ENCODE measurements around the gene CCDC102A. TPM values are rescaled to one million over a fixed set of nuclear protein-coding genes. Genes with fewer than 3 reads are reported as not detected.
"Not testable (repeated sequence)": the region's sequence is repeated elsewhere in the genome, so short reads cannot be mapped to it uniquely, and the experiment has no call there.

Gene CCDC102A
- total RNA-seq, 1 donor from 2014 or later, result 7.8 TPM

DNA sequence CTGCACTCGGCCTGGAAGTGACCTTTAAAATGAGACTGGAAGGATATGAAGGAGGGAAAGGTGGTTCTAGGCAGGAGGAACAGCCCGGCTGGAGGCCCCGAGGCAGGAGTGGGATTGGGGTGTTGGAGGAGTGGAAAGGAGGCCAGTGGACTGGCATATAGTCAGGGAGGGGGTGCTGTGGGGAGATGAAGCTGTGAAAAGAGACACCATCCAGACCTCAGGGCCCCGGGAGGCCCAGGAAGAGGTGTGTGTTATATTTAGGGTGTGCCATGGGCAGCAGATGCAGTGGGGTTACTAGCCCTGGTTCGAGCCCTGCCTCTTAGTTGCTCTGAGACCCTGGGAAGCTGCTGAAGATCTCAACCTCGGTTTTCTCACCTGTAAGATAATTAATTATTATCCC is 31.2 kb downstream of the CCDC102A start:
- Histone ChIP-seq H3K9ac (ENCODE audit: low read depth in 1 of 3, low read length in 3 of 3) (no peak overlapping the region), H3K27ac (ENCODE audit: low read depth, low read length) (no peak overlapping the region)

GRCh38 chr16:57504491-57504890 is 31.9 kb downstream of the CCDC102A start:
- H3K4me3 ChIP-seq (ENCODE audit: low read length in 3 of 3), result no peak overlapping the region
- no peaks in the 10 kb centered on the region for H3K9me3 ChIP-seq (ENCODE audit: control insufficient read depth in 3 of 3, low read length in 3 of 3)
- peaks cover 4 to 15% (median 5%) of the 10 kb centered on the region in 3 donors for H3K27me3 ChIP-seq (ENCODE audit: control insufficient read depth in 3 of 3, insufficient read depth in 3 of 3, low read length in 3 of 3)
- H3K9ac ChIP-seq (ENCODE audit: low read depth in 1 of 3, low read length in 3 of 3), result no peak overlapping the region
- H3K36me3 ChIP-seq (ENCODE audit: control insufficient read depth in 3 of 3, insufficient read depth in 3 of 3, low read length in 3 of 3), result no peaks in the 10 kb centered on the region
- H3K27ac ChIP-seq (ENCODE audit: low read depth, low read length), result no peak overlapping the region
- H3K4me1 ChIP-seq (ENCODE audit: control insufficient read depth in 3 of 3, insufficient read depth in 3 of 3, low read length in 3 of 3), result no peaks in the 10 kb centered on the region

More for the DNA sequence above, 31.2 kb downstream of the CCDC102A start:
- Histone ChIP-seq H3K36me3 (ENCODE audit: control insufficient read depth in 3 of 3, insufficient read depth in 3 of 3, low read length in 3 of 3) (no peaks in the 10 kb centered on the region), H3K27me3 (ENCODE audit: control insufficient read depth in 3 of 3, insufficient read depth in 3 of 3, low read length in 3 of 3) (peaks cover 4 to 15% (median 5%) of the 10 kb centered on the region in 3 donors), H3K9me3 (ENCODE audit: control insufficient read depth in 3 of 3, low read length in 3 of 3) (no peaks in the 10 kb centered on the region), H3K4me3 (ENCODE audit: low read length in 3 of 3) (no peak overlapping the region), H3K4me1 (ENCODE audit: control insufficient read depth in 3 of 3, insufficient read depth in 3 of 3, low read length in 3 of 3) (no peaks in the 10 kb centered on the region)

DNA sequence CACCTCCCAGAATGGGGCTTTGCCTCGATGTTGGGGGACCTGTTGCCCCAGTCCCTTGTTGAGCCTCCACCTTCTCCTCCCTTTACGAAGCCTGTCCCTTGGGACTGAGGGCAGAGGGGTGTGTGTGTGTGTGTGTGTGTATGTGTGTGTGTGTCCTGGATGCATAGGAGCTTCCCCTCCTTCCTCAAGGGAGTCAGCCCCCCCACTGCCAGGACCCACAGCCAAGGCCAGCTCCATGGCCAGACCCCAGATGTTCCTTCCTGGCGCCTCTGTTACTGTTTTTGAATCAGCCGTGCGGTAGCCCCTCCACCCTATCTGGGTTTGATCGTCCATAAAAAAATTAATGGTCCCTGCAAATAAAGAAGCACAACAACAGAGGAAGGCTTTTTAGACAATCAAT is 32.4 kb downstream of the CCDC102A start:
- Histone ChIP-seq H3K27me3 (ENCODE audit: control insufficient read depth in 3 of 3, insufficient read depth in 3 of 3, low read length in 3 of 3) (peaks cover 4 to 20% (median 5%) of the 10 kb centered on the region in 3 donors), H3K4me1 (ENCODE audit: control insufficient read depth in 3 of 3, insufficient read depth in 3 of 3, low read length in 3 of 3) (no peaks in the 10 kb centered on the region), H3K27ac (ENCODE audit: low read depth, low read length) (no peak overlapping the region), H3K4me3 (ENCODE audit: low read length in 3 of 3) (no peak overlapping the region), H3K9me3 (ENCODE audit: control insufficient read depth in 3 of 3, low read length in 3 of 3) (no peaks in the 10 kb centered on the region), H3K9ac (ENCODE audit: low read depth in 1 of 3, low read length in 3 of 3) (no peak overlapping the region), H3K36me3 (ENCODE audit: control insufficient read depth in 3 of 3, insufficient read depth in 3 of 3, low read length in 3 of 3) (no peaks in the 10 kb centered on the region)

- H3K27me3 ChIP-seq (ENCODE audit: control insufficient read depth in 3 of 3, insufficient read depth in 3 of 3, low read length in 3 of 3), result peaks cover 2 to 17% (median 4%) of the 10 kb centered on the region in 3 donors
- H3K36me3 ChIP-seq (ENCODE audit: control insufficient read depth in 3 of 3, insufficient read depth in 3 of 3, low read length in 3 of 3), result no peaks in the 10 kb centered on the region
- H3K9me3 ChIP-seq (ENCODE audit: control insufficient read depth in 3 of 3, low read length in 3 of 3), result no peaks in the 10 kb centered on the region
- H3K4me3 ChIP-seq (ENCODE audit: low read length in 3 of 3), result no peak overlapping the region
- no peak overlapping the region for H3K27ac ChIP-seq (ENCODE audit: low read depth, low read length)
- H3K4me1 ChIP-seq (ENCODE audit: control insufficient read depth in 3 of 3, insufficient read depth in 3 of 3, low read length in 3 of 3), result no peaks in the 10 kb centered on the region
- no peak overlapping the region for H3K9ac ChIP-seq (ENCODE audit: low read depth in 1 of 3, low read length in 3 of 3)
Measured at GRCh38 chr16:57503366-57503765, 33.0 kb downstream of the CCDC102A start.

DNA sequence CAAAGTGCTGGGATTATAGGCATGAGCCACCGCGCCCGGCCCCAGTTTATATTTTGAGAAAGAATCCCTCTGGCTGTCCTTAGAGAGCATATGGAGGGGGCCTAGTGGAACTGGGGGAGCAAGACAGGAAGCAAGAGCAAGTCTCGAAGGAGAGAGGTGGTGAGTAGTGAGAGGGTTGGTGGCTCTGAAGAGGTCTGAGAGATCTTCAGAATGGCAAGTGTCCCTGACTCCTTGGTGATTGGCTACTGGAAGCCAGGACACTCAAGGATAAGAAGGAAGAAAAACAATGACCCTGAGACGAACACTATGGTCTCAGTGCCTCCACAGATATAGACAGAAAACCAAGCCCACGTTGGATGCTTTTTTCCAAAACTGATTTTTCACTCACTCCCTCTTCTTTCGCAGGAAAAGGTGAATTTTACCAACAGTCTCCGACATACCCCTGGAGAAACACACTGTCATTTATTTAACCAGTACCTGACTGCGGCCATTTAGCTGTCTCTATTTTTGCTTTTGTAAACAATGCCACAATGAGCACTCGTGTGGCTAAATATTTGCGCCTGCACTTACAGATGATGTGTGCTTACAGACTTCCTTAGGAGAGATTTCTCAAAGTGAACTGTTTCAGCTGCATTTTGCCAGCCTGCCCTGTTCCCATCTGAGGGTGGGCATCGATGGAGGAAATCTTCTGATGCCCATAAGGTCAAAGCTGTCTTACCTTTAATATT is 34.2 kb downstream of the CCDC102A start:
- Histone ChIP-seq H3K9ac (ENCODE audit: low read depth in 1 of 3, low read length in 3 of 3) (no peak overlapping the region), H3K27ac (ENCODE audit: low read depth, low read length) (no peak overlapping the region), H3K4me3 (ENCODE audit: low read length in 3 of 3) (no peak overlapping the region)

DNA sequence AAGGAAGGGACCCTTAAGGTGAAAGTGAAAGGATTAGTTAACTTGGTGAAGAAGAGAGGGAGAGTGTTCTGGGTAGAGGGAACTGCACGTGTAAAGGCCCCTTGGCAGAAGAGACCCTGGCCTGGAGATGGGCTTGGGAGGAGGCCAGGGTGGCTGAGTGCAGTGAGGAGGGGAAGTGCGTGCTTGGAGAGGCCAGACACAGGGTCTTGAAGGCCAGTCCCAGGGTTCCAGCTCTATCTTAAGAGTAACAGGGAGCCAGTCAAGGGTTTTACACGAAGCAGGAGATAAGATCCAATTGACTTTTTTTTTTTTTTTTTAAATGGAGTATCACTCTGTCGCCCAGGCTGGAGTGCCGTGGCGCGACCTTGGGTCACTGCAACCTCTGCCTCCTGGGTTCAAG is 34.9 kb downstream of the CCDC102A start:
- Histone ChIP-seq H3K9ac (ENCODE audit: low read depth in 1 of 3, low read length in 3 of 3) (no peak overlapping the region), H3K4me1 (ENCODE audit: control insufficient read depth in 3 of 3, insufficient read depth in 3 of 3, low read length in 3 of 3) (no peaks in the 10 kb centered on the region), H3K9me3 (ENCODE audit: control insufficient read depth in 3 of 3, low read length in 3 of 3) (no peaks in the 10 kb centered on the region), H3K4me3 (ENCODE audit: low read length in 3 of 3) (no peak overlapping the region), H3K36me3 (ENCODE audit: control insufficient read depth in 3 of 3, insufficient read depth in 3 of 3, low read length in 3 of 3) (no peaks in the 10 kb centered on the region), H3K27ac (ENCODE audit: low read depth, low read length) (no peak overlapping the region), H3K27me3 (ENCODE audit: control insufficient read depth in 3 of 3, insufficient read depth in 3 of 3, low read length in 3 of 3) (peaks cover 0 to 14% (median 4%) of the 10 kb centered on the region in 3 donors)

More for the DNA sequence above, 34.2 kb downstream of the CCDC102A start:
- Histone ChIP-seq H3K36me3 (ENCODE audit: control insufficient read depth in 3 of 3, insufficient read depth in 3 of 3, low read length in 3 of 3) (no peaks in the 10 kb centered on the region), H3K9me3 (ENCODE audit: control insufficient read depth in 3 of 3, low read length in 3 of 3) (no peaks in the 10 kb centered on the region), H3K4me1 (ENCODE audit: control insufficient read depth in 3 of 3, insufficient read depth in 3 of 3, low read length in 3 of 3) (no peaks in the 10 kb centered on the region), H3K27me3 (ENCODE audit: control insufficient read depth in 3 of 3, insufficient read depth in 3 of 3, low read length in 3 of 3) (peaks cover 0 to 14% (median 4%) of the 10 kb centered on the region in 3 donors)

DNA sequence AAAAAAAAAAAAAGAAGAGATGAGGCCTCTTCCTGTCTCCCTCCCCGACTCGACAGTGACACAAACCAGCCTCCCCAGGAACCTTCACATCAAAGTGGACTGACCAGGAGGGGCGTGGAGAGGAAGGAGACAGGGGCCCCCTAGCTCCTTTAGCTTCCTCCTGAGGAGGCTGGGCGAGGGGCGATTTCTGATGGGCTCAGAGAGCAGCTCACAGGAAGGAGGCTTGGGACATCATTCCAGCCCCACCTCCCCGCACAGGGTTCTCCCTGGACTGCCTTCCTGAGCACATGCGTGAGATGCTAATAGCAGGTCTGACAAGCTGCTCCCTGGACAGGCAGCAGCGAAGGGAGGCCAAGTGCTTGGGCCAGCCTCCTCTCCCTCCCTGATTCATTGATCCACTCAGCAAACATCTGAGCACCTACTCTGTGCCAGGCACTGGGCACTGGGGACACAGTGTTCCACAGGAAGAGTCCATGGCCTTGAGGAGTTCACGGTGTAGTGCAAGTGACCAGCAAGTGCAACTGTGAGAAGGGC is 35.7 kb downstream of the CCDC102A start:
- H3K4me1 ChIP-seq (ENCODE audit: control insufficient read depth in 3 of 3, insufficient read depth in 3 of 3, low read length in 3 of 3), result no peaks in the 10 kb centered on the region
- H3K4me3 ChIP-seq (ENCODE audit: low read length in 3 of 3), result no peak overlapping the region
- H3K27me3 ChIP-seq (ENCODE audit: control insufficient read depth in 3 of 3, insufficient read depth in 3 of 3, low read length in 3 of 3), result peaks cover 0 to 14% (median 4%) of the 10 kb centered on the region in 3 donors
- H3K36me3 ChIP-seq (ENCODE audit: control insufficient read depth in 3 of 3, insufficient read depth in 3 of 3, low read length in 3 of 3), result no peaks in the 10 kb centered on the region
- H3K9ac ChIP-seq (ENCODE audit: low read depth in 1 of 3, low read length in 3 of 3), result no peak overlapping the region
- no peak overlapping the region for H3K27ac ChIP-seq (ENCODE audit: low read depth, low read length)
- no peaks in the 10 kb centered on the region for H3K9me3 ChIP-seq (ENCODE audit: control insufficient read depth in 3 of 3, low read length in 3 of 3)

- not testable (repeated sequence) for H3K36me3 ChIP-seq (ENCODE audit: control insufficient read depth in 3 of 3, insufficient read depth in 3 of 3, low read length in 3 of 3); H3K27ac ChIP-seq (ENCODE audit: low read depth, low read length); H3K9ac ChIP-seq (ENCODE audit: low read depth in 1 of 3, low read length in 3 of 3); H3K9me3 ChIP-seq (ENCODE audit: control insufficient read depth in 3 of 3, low read length in 3 of 3); H3K4me3 ChIP-seq (ENCODE audit: low read length in 3 of 3); H3K4me1 ChIP-seq (ENCODE audit: control insufficient read depth in 3 of 3, insufficient read depth in 3 of 3, low read length in 3 of 3)
- H3K27me3 ChIP-seq (ENCODE audit: control insufficient read depth in 3 of 3, insufficient read depth in 3 of 3, low read length in 3 of 3), result peaks cover 0 to 14% (median 4%) of the 10 kb centered on the region in 3 donors
Measured at GRCh38 chr16:57499941-57500340, 36.4 kb downstream of the CCDC102A start.

DNA sequence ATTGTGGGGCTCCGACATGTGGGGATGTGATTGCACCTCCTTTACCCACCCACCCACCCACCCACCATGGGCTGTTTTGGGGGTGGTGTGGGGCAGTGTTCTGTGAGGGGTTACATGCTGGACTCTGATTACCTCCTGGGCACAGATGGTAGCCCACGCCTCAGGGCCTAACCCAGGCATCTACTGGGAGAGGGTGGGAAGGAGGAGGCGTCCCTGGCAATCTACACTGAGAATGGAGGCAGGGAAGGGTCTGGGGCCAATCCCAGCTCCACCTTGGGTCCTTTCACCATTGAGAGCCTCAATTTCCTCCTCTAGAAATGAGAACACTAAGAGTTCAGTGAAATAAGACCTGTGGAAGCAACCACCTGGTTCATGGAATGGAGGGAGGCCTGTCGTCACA is 38.3 kb downstream of the CCDC102A start:
- Histone ChIP-seq H3K9me3 (ENCODE audit: control insufficient read depth in 3 of 3, low read length in 3 of 3) (no peaks in the 10 kb centered on the region), H3K9ac (ENCODE audit: low read depth in 1 of 3, low read length in 3 of 3) (no peak overlapping the region), H3K27ac (ENCODE audit: low read depth, low read length) (no peak overlapping the region), H3K36me3 (ENCODE audit: control insufficient read depth in 3 of 3, insufficient read depth in 3 of 3, low read length in 3 of 3) (no peaks in the 10 kb centered on the region), H3K27me3 (ENCODE audit: control insufficient read depth in 3 of 3, insufficient read depth in 3 of 3, low read length in 3 of 3) (peaks cover 0 to 8% (median 0%) of the 10 kb centered on the region in 3 donors), H3K4me3 (ENCODE audit: low read length in 3 of 3) (no peak overlapping the region), H3K4me1 (ENCODE audit: control insufficient read depth in 3 of 3, insufficient read depth in 3 of 3, low read length in 3 of 3) (no peaks in the 10 kb centered on the region)

DNA sequence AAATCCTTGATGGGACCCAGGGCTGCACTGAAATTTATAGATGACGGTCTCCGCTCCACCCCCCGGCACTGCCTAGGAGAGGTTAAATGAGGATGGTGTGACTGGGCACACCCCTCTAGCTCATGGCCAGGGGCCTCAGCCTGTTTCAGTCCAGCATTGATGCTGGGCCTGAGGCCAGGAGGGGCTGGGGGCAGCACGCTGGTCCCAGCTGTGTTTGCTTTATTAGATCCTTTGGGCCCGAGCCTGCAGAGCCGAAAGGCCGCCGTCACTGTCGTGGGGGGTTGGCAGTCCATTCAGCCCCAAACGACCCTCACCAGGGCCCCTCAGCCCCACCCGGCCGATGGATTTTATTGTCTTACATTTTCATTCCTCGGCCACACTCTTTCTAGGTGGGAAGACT is 39.2 kb downstream of the CCDC102A start:
- no peak overlapping the region for H3K4me3 ChIP-seq (ENCODE audit: low read length in 3 of 3)
- H3K9ac ChIP-seq (ENCODE audit: low read depth in 1 of 3, low read length in 3 of 3), result no peak overlapping the region

More for the DNA sequence above, 39.2 kb downstream of the CCDC102A start:
- no peak overlapping the region for H3K27ac ChIP-seq (ENCODE audit: low read depth, low read length)
- no peaks in the 10 kb centered on the region for H3K36me3 ChIP-seq (ENCODE audit: control insufficient read depth in 3 of 3, insufficient read depth in 3 of 3, low read length in 3 of 3)
- no peaks in the 10 kb centered on the region for H3K4me1 ChIP-seq (ENCODE audit: control insufficient read depth in 3 of 3, insufficient read depth in 3 of 3, low read length in 3 of 3)
- H3K27me3 ChIP-seq (ENCODE audit: control insufficient read depth in 3 of 3, insufficient read depth in 3 of 3, low read length in 3 of 3), result peaks cover 0 to 8% (median 0%) of the 10 kb centered on the region in 3 donors
- H3K9me3 ChIP-seq (ENCODE audit: control insufficient read depth in 3 of 3, low read length in 3 of 3), result no peaks in the 10 kb centered on the region

Data from skeletal muscle tissue (tissue), 4 donors.